Coronary artery (tissue), 2 donors: ENCODE results near the gene NLRC4.
"Not testable (repeated sequence)": the region's sequence is repeated elsewhere in the genome, so short reads cannot be mapped to it uniquely, and the experiment has no call there.

Source experiments
- DNase-seq: peaks from one replicate; pipeline ENCODE4 v3.0.0-alpha.2; 2017; ENCODE audit warnings: low spot score
- H3K27ac ChIP-seq, 2 donors: fragments of 200-600 bp; sonication (generic); one replicate each; pipeline ENCODE4 v1.5.1; 2016 to 2019
- H3K4me3 ChIP-seq: fragments of 200-600 bp; sonication (generic); 2 replicates; pipeline ENCODE4 v1.5.1; 2016; ENCODE audit warnings: mild to moderate bottlenecking, moderate library complexity
- TF ChIP-seq, protein P1 (sequence below): fragments of 200-600 bp; sonication (generic); IDR thresholded peaks from one replicate; pipeline ENCODE4 v1.5.1; 2019; ENCODE audit warnings: antibody characterized with exemption

NLRC4 gene

GRCh38 chr2:32284321-32284720 is 19.6 kb upstream of the NLRC4 start:
- no peak overlapping the region for H3K4me3 ChIP-seq
- TF ChIP-seq, protein P1, sequence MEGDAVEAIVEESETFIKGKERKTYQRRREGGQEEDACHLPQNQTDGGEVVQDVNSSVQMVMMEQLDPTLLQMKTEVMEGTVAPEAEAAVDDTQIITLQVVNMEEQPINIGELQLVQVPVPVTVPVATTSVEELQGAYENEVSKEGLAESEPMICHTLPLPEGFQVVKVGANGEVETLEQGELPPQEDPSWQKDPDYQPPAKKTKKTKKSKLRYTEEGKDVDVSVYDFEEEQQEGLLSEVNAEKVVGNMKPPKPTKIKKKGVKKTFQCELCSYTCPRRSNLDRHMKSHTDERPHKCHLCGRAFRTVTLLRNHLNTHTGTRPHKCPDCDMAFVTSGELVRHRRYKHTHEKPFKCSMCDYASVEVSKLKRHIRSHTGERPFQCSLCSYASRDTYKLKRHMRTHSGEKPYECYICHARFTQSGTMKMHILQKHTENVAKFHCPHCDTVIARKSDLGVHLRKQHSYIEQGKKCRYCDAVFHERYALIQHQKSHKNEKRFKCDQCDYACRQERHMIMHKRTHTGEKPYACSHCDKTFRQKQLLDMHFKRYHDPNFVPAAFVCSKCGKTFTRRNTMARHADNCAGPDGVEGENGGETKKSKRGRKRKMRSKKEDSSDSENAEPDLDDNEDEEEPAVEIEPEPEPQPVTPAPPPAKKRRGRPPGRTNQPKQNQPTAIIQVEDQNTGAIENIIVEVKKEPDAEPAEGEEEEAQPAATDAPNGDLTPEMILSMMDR: no peak
- no peak overlapping the region for H3K27ac ChIP-seq
- DNase-seq: no peak

- TF ChIP-seq, protein P1: no peak
- DNase-seq: no peak
- Histone ChIP-seq H3K27ac (peak overlapping the region; percentile 64 to 92), H3K4me3 (peak overlapping the region; percentile 88)
Observed at GRCh38 chr2:32278478-32278853, 13.8 kb upstream of the NLRC4 start.

- DNase-seq: peak; percentile 89
- Histone ChIP-seq H3K4me3 (peak within 1 kb of the TSS; percentile 88), H3K27ac (peak within 1 kb of the TSS; percentile 64 to 92)
- TF ChIP-seq, protein P1: no peak
Observed at GRCh38 chr2:32277674-32278477, 13.2 kb upstream of the NLRC4 start, which contains the start of gene YIPF4. Gene YIPF4, plus strand, starts transcription at chr2:32277904. Its CDS starts 252 bp downstream, at chr2:32278156.

GRCh38 chr2:32277363-32277673 is 12.6 kb upstream of the NLRC4 start:
- Histone ChIP-seq H3K4me3 (peak overlapping the region; percentile 88), H3K27ac (peak overlapping the region; percentile 64 to 92)
- DNase-seq: no peak
- TF ChIP-seq, protein P1: no peak

DNA sequence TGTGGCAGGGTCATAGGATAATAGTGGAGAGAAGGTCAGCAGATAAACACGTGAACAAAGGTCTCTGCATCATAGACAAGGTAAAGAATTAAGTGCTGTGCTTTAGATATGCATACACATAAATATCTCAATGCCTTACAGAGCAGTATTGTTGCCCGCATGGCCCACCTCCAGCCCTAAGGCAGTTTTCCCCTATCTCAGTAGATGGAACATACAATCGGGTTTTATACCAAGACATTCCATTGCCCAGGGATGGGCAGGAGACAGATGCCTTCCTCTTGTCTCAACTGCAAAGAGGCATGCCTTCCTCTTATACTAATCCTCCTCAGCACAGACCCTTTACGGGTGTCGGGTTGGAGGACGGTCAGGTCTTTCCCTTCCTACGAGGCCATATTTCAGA is 11.1 kb upstream of the NLRC4 start:
- H3K27ac ChIP-seq, DNase-seq, H3K4me3 ChIP-seq: not testable (repeated sequence)

- no peak overlapping the region for H3K4me3 ChIP-seq
- no peak overlapping the region for H3K27ac ChIP-seq
- DNase-seq: no peak
- TF ChIP-seq, protein P1: no peak
Observed at GRCh38 chr2:32274289-32274688, 9.6 kb upstream of the NLRC4 start.

- TF ChIP-seq, protein P1: no peak
- H3K4me3 ChIP-seq: no peak overlapping the region
- no peak for DNase-seq
Observed at GRCh38 chr2:32272279-32272678, 7.6 kb upstream of the NLRC4 start.

More at GRCh38 chr2:32272279-32272678, 7.6 kb upstream of the NLRC4 start:
- H3K27ac ChIP-seq: no peak overlapping the region
